ENCODE data around the gene CABLES1. TPM values are rescaled to one million over a fixed set of nuclear protein-coding genes. Genes with fewer than 3 reads are reported as not detected.

Gene CABLES1
- polyA plus RNA-seq, 1 of the 3 experiments (the other 2 are of a cell fraction), result 2.2 TPM

- TF ChIP-seq CTCF (IDR thresholded peaks at IDR 0.05), result no peak
Observed at GRCh38 chr18:23087352-23087751, 47.9 kb upstream of the CABLES1 start (continued).

DNA sequence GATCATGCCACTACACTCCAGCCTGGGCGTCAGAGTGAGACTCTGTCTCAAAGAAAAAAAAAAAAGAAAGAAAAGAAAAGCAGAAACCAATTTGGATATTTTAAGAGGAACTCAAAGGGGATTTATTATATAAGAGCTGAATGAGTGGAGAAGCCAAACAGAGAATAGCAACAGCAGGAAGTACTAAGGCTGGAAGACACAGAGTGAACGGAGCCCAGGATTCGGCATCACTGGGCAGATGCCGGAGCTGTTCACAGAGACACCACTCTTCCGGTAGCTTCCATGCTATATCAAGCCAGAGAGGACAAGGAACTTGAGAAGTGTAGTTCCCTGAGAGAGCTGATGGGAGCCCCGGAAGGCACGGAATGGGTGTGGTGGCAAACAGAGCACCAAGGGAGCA, 47.0 kb upstream of the CABLES1 start:
- no peak overlapping the region for H3K4me3 ChIP-seq (ENCODE audit: low read depth in 2 of 2, low read length in 1 of 2)
- 95% methylated on average over 7 of the region's 7 CpGs for WGBS (ENCODE audit: low lambda C conversion rate)
- H3K27me3 ChIP-seq (ENCODE audit: insufficient read depth), result no peaks in the 10 kb centered on the region
- no peaks in the 10 kb centered on the region for H3K79me2 ChIP-seq (ENCODE audit: insufficient read depth)
- H3K27ac ChIP-seq (ENCODE audit: low read depth in 2 of 2, low read length in 1 of 2), result no peak overlapping the region
- H3K36me3 ChIP-seq (replicated peaks in 1 of 2; ENCODE audit: control insufficient read depth in 1 of 2, insufficient read depth in 2 of 2, low read length in 1 of 2), result no peaks in the 10 kb centered on the region
- H2AFZ ChIP-seq (ENCODE audit: low read depth), result no peak overlapping the region
- no peaks in the 10 kb centered on the region for H4K20me1 ChIP-seq (ENCODE audit: insufficient read depth)
- ChIA-PET POLR2A (no interaction called here), CTCF (interaction anchor here (2.2 to 2.4 kb wide), 2 partner anchors 11 to 43 kb away, joined by 5 to 11 read pairs; no protein-coding TSS in a partner anchor)
- H3K9me2 ChIP-seq, result no peaks in the 10 kb centered on the region
- H3F3A ChIP-seq (replicated peaks; ENCODE audit: insufficient read depth), result peaks cover 10% of the 10 kb centered on the region
- H3K9ac ChIP-seq, result no peak overlapping the region
- no peak for DNase-seq
- H3K4me1 ChIP-seq (ENCODE audit: control insufficient read depth in 1 of 2, insufficient read depth in 2 of 2, low read depth in 1 of 2, low read length in 1 of 2), result peaks cover 5 to 16% of the 10 kb centered on the region in 2 experiments; a peak in 3 of 4 replicates
- H3K9me3 ChIP-seq, result no peaks in the 10 kb centered on the region
- no peak overlapping the region for H3K4me2 ChIP-seq
- TF ChIP-seq, protein P1, sequence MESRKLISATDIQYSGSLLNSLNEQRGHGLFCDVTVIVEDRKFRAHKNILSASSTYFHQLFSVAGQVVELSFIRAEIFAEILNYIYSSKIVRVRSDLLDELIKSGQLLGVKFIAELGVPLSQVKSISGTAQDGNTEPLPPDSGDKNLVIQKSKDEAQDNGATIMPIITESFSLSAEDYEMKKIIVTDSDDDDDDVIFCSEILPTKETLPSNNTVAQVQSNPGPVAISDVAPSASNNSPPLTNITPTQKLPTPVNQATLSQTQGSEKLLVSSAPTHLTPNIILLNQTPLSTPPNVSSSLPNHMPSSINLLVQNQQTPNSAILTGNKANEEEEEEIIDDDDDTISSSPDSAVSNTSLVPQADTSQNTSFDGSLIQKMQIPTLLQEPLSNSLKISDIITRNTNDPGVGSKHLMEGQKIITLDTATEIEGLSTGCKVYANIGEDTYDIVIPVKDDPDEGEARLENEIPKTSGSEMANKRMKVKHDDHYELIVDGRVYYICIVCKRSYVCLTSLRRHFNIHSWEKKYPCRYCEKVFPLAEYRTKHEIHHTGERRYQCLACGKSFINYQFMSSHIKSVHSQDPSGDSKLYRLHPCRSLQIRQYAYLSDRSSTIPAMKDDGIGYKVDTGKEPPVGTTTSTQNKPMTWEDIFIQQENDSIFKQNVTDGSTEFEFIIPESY (IDR thresholded peaks at IDR 0.05; ENCODE audit: borderline replicate concordance, low read depth), result no peak
- TF ChIP-seq RAD21 (IDR thresholded peaks at IDR 0.05; ENCODE audit: low read length) (no peak), MEF2A (IDR thresholded peaks at IDR 0.05; ENCODE audit: borderline replicate concordance, low read depth) (no peak), POLR2AphosphoS5 (IDR thresholded peaks at IDR 0.05; ENCODE audit: low read depth, low read length) (no peak), MXI1 (IDR thresholded peaks at IDR 0.05; ENCODE audit: low read depth, low read length) (no peak), CTCF (IDR thresholded peaks at IDR 0.05) (no peak)
